LNCaP clone FGC (cell line): Measurements from ENCODE around the gene RPL36.

Experiments
- DNase-seq: peaks from one replicate; pipeline ENCODE4 v3.0.0-alpha.2; 2011; ENCODE audit warnings: low read depth
- H3K4me3 ChIP-seq: 2 replicates; pipeline ENCODE4 v1.5.1; 2011; ENCODE audit warnings: mild to moderate bottlenecking, low read depth, low read length, control low read depth
- CTCF ChIP-seq: IDR thresholded peaks from 2 replicates; pipeline ENCODE4 v1.5.1; 2012; ENCODE audit warnings: mild to moderate bottlenecking; ENCODE audit not compliant: control insufficient read depth, insufficient read depth; ENCODE audit errors: extremely low read depth

The RPL36 gene

GRCh38 chr19:5672708-5673459 lies 17.2 kb upstream of the RPL36 start:
- no peak overlapping the region for H3K4me3 ChIP-seq
- no peak for DNase-seq
- TF ChIP-seq CTCF: no peak

- no peak for DNase-seq
- no peak overlapping the region for H3K4me3 ChIP-seq
- no peak for TF ChIP-seq CTCF
These were observed 16.3 kb upstream of the RPL36 start for GRCh38 chr19:5673752-5674151.

- DNase-seq: no peak
- TF ChIP-seq CTCF: no peak
- no peak overlapping the region for H3K4me3 ChIP-seq
These were observed 15.4 kb upstream of the RPL36 start for GRCh38 chr19:5674714-5675113.

- TF ChIP-seq CTCF: no peak
- no peak overlapping the region for H3K4me3 ChIP-seq
- no peak for DNase-seq
These were observed 13.9 kb upstream of the RPL36 start for GRCh38 chr19:5676105-5676771.

GRCh38 chr19:5676772-5677105 lies 13.4 kb upstream of the RPL36 start:
- TF ChIP-seq CTCF: no peak
- no peak overlapping the region for H3K4me3 ChIP-seq
- DNase-seq: no peak

GRCh38 chr19:5677136-5677535 lies 13.0 kb upstream of the RPL36 start:
- no peak for TF ChIP-seq CTCF
- H3K4me3 ChIP-seq: no peak overlapping the region
- no peak for DNase-seq

GRCh38 chr19:5677580-5677979 lies 12.5 kb upstream of the RPL36 start:
- H3K4me3 ChIP-seq: no peak overlapping the region
- DNase-seq: no peak
- no peak for TF ChIP-seq CTCF
